ENCODE results near the gene NAA38.

Gene NAA38

DNA sequence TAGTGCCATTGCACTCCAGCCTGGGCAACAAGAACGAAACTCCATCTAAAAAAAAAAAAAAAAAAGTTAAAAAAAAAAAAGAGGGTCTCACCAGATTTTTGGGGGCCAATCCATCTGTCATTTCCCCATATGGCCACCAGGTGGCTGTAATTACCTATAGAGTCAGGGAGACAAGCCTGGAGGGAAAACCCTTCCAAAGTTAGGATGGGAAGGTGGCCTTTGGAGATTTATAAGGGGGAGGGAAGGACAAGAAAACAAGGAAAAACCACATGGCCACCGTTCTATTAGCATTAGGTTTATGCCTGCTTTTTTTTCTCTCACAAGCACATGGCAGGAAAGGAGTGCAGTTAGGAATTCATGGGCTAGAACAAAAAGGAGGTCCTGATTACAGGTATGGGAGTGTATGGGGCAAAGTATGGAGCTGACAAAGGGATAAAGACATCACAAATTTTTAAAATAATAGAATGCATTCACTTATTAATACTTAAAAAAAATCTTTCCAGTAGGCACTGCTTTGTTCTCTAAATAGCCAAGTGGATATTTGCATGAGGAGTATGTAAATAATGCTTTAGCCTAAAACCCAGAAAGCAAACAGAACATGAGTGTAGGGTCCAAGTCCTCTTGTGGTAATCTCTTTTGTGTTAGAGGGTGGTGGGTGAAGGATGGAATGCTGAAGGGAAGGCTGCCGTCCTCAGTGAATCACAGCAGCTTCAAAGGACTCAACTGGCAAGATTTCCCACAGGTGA is 5.5 kb upstream of the NAA38 start:
- Mint-ChIP-seq H3K4me3 (no peak overlapping the region), H3K9me3 (no peaks in the 10 kb centered on the region), H3K27ac (no peak overlapping the region), H3K4me1 (peaks cover 13% of the 10 kb centered on the region), H3K36me3 (peaks cover 54% of the 10 kb centered on the region)
- DNase-seq (ENCODE audit: low spot score in 2 of 2): peak in 1 of 2 donors; percentile 64
- ATAC-seq: no peak

DNA sequence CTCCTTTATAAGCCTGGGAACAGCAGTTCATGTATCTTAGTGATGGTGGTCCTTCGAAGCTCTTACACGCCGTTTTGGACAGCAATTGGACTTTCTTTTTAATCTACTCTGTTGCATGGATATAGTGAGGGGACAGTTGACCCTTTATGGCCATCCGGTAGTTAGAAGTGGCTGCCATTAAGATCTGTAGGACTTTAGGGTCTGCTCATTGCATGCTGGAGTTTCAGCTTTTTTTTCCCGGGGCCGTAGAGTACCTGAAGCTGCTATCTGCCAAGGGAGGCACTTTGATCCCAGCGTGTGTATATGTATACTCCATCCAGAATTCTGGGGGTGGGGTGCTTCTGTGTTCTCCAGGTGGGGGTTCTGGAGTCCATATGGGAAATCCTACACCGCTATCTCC is 1.7 kb upstream of the NAA38 start:
- Mint-ChIP-seq H3K9me3 (no peaks in the 10 kb centered on the region), H3K4me3 (no peak overlapping the region), H3K27ac (no peak overlapping the region), H3K36me3 (peaks cover 30% of the 10 kb centered on the region), H3K4me1 (no peaks in the 10 kb centered on the region)
- ATAC-seq (no peak), DNase-seq (ENCODE audit: low spot score in 2 of 2) (no peak)

DNA sequence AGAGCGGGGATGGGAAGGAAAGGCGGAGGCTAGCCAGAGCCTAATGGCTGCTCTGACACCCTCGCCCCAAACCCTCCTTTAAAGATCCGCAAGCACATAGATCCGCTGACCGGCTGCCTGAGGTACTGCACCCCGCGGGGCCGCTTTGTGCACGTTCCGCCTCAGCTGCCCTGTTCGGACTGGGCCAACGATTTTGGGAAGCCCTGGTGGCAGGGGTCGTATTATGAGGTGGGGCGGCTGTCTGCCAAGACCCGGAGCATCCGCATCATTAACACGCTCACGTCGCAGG is 1.1 kb upstream of the NAA38 start:
- H3K4me3 Mint-ChIP-seq: no peak overlapping the region
- H3K27ac Mint-ChIP-seq: no peak overlapping the region
- H3K36me3 Mint-ChIP-seq: peaks cover 30% of the 10 kb centered on the region
- H3K4me1 Mint-ChIP-seq: peaks cover 5% of the 10 kb centered on the region
- no peaks in the 10 kb centered on the region for H3K9me3 Mint-ChIP-seq
- DNase-seq (ENCODE audit: low spot score in 2 of 2): no peak
- no peak for ATAC-seq

- ATAC-seq: peak; percentile 66
- H3K4me1 Mint-ChIP-seq: peaks cover 6% of the 10 kb centered on the region
- no peak within 1 kb of the TSS for H3K4me3 Mint-ChIP-seq
- DNase-seq (ENCODE audit: low spot score in 2 of 2): peak; percentile 67 to 94
- peaks cover 29% of the 10 kb centered on the region for H3K36me3 Mint-ChIP-seq
- no peak within 1 kb of the TSS for H3K27ac Mint-ChIP-seq
- H3K9me3 Mint-ChIP-seq: no peaks in the 10 kb centered on the region
These were observed 558 bp upstream of the NAA38 start, which contains the start of gene CYB5D1 for GRCh38 chr17:7857713-7858521. CYB5D1 (plus strand) TSS chr17:7858003; CDS start chr17:7858135, 132 bp downstream.

GRCh38 chr17:7856011-7856810 is 1.1 kb downstream of the NAA38 start:
- H3K9me3 Mint-ChIP-seq: no peaks in the 10 kb centered on the region
- no peak overlapping the region for H3K27ac Mint-ChIP-seq
- DNase-seq (ENCODE audit: low spot score in 2 of 2) (no peak), ATAC-seq (no peak)
- peaks cover 16% of the 10 kb centered on the region for H3K36me3 Mint-ChIP-seq
- no peak overlapping the region for H3K4me3 Mint-ChIP-seq
- peaks cover 21% of the 10 kb centered on the region for H3K4me1 Mint-ChIP-seq

- H3K27ac Mint-ChIP-seq: no peak overlapping the region
- H3K9me3 Mint-ChIP-seq: no peaks in the 10 kb centered on the region
- no peak overlapping the region for H3K4me3 Mint-ChIP-seq
- peaks cover 10% of the 10 kb centered on the region for H3K36me3 Mint-ChIP-seq
- DNase-seq (ENCODE audit: low spot score in 2 of 2): no peak
- peaks cover 26% of the 10 kb centered on the region for H3K4me1 Mint-ChIP-seq
- ATAC-seq: no peak
These were observed 1.7 kb downstream of the NAA38 start for GRCh38 chr17:7855660-7856010.

GRCh38 chr17:7854851-7855659 is 2.3 kb downstream of the NAA38 start, which contains the start of gene TMEM88:
TMEM88 (plus strand) TSS chr17:7855066; CDS start chr17:7855075, 9 bp downstream.
- no peaks in the 10 kb centered on the region for H3K9me3 Mint-ChIP-seq
- H3K4me1 Mint-ChIP-seq: peaks cover 32% of the 10 kb centered on the region
- H3K4me3 Mint-ChIP-seq: no peak within 1 kb of the TSS
- DNase-seq (ENCODE audit: low spot score in 2 of 2): no peak
- peaks cover 7% of the 10 kb centered on the region for H3K36me3 Mint-ChIP-seq
- no peak for ATAC-seq
- H3K27ac Mint-ChIP-seq: no peak within 1 kb of the TSS

- DNase-seq (ENCODE audit: low spot score in 2 of 2) (no peak), ATAC-seq (no peak)
- Mint-ChIP-seq H3K4me1 (peaks cover 39% of the 10 kb centered on the region), H3K36me3 (peaks cover 4% of the 10 kb centered on the region), H3K4me3 (no peak overlapping the region), H3K27ac (no peak overlapping the region), H3K9me3 (no peaks in the 10 kb centered on the region)
These were observed 3.1 kb downstream of the NAA38 start for GRCh38 chr17:7854078-7854777.

- H3K27ac Mint-ChIP-seq: no peak overlapping the region
- H3K4me3 Mint-ChIP-seq: no peak overlapping the region
- ATAC-seq (no peak), DNase-seq (ENCODE audit: low spot score in 2 of 2) (no peak)
- no peaks in the 10 kb centered on the region for H3K36me3 Mint-ChIP-seq
- no peaks in the 10 kb centered on the region for H3K9me3 Mint-ChIP-seq
- peaks cover 39% of the 10 kb centered on the region for H3K4me1 Mint-ChIP-seq
These were observed 3.7 kb downstream of the NAA38 start for GRCh38 chr17:7853691-7854038.

GRCh38 chr17:7852919-7853690 is 4.3 kb downstream of the NAA38 start:
- H3K9me3 Mint-ChIP-seq: no peaks in the 10 kb centered on the region
- no peaks in the 10 kb centered on the region for H3K36me3 Mint-ChIP-seq
- ATAC-seq (no peak), DNase-seq (ENCODE audit: low spot score in 2 of 2) (peak in 1 of 2 donors; percentile 54)
- peak overlapping the region; percentile 79 for H3K27ac Mint-ChIP-seq
- peaks cover 42% of the 10 kb centered on the region for H3K4me1 Mint-ChIP-seq
- H3K4me3 Mint-ChIP-seq: no peak overlapping the region

DNA sequence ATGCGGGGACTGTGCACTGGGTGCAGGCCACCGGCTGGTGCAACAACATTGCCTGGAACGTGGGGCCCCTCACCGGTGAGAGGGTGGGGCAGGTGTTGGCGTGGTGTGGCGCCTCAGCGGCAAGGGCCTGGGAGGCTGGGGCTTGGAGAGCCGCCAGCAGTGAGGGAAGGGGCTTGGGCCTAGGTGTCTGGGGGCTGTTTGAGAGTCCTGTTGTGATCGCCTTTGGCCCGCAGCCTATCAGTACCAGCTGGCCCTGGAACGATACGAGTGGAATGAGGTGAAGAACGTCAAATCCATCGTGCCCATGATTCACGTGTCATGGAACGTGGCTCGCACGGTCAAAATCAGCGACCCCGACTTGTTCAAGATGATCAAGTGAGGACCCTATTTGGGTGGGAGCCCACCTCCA is 5.1 kb downstream of the NAA38 start:
- Mint-ChIP-seq H3K27ac (peak overlapping the region; percentile 79), H3K9me3 (no peaks in the 10 kb centered on the region), H3K4me1 (peaks cover 48% of the 10 kb centered on the region), H3K36me3 (no peaks in the 10 kb centered on the region), H3K4me3 (peak overlapping the region; percentile 60)
- ATAC-seq: no peak
- DNase-seq (ENCODE audit: low spot score in 2 of 2): peak in 1 of 2 donors; percentile 51

DNA sequence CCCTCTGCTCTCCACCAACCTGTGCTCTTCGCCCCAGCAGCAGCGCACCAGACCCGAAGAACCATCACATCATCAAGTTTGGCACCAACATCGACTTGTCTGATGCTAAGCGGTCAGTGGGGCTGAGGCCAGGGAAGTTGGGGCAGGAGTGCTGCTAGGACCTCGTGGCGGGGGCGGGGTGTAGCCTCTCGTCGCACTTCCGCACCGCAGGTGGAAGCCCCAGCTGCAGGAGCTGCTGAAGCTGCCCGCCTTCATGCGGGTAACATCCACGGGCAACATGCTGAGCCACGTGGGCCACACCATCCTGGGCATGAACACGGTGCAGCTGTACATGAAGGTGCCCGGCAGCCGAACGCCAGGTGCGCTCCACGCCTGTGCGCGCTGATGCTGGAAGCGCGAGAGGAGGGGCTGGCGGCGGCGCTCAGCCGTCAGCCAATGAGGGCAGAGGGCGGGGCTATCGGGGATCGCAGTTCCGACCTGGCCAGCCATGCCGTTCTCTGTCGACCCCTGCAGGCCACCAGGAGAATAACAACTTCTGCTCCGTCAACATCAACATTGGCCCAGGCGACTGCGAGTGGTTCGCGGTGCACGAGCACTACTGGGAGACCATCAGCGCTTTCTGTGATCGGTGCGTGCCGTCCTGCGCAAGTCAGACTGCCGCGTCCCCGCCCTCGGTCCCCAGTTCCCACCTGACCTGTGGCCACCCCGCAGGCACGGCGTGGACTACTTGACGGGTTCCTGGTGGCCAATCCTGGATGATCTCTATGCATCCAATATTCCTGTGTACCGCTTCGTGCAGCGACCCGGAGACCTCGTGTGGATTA is 5.7 kb downstream of the NAA38 start:
- H3K4me1 Mint-ChIP-seq: peaks cover 55% of the 10 kb centered on the region
- peak; percentile 90 to 93 for DNase-seq (ENCODE audit: low spot score in 2 of 2)
- peak overlapping the region; percentile 79 for H3K27ac Mint-ChIP-seq
- no peaks in the 10 kb centered on the region for H3K36me3 Mint-ChIP-seq
- H3K4me3 Mint-ChIP-seq: peak overlapping the region; percentile 60
- H3K9me3 Mint-ChIP-seq: no peaks in the 10 kb centered on the region
- peak; percentile 88 for ATAC-seq
